ENCODE measurements around the gene NOL8.

The NOL8 gene

GRCh38 chr9:92310562-92310961, 14.6 kb downstream of the NOL8 start:
- no peak for DNase-seq

- DNase-seq: no peak
These were observed 16.3 kb downstream of the NOL8 start for GRCh38 chr9:92308893-92309292.

- DNase-seq: no peak
These were observed 24.2 kb downstream of the NOL8 start for GRCh38 chr9:92300936-92301335.

GRCh38 chr9:92299116-92299515, 26.0 kb downstream of the NOL8 start:
- no peak for DNase-seq

GRCh38 chr9:92298036-92298435, 27.1 kb downstream of the NOL8 start:
- DNase-seq: no peak

- DNase-seq: no peak
These were observed 27.5 kb downstream of the NOL8 start for GRCh38 chr9:92297611-92298010.

- DNase-seq: no peak
These were observed 29.3 kb downstream of the NOL8 start for GRCh38 chr9:92295827-92296258.

GRCh38 chr9:92295240-92295790, 29.8 kb downstream of the NOL8 start:
- DNase-seq: no peak

- no peak for DNase-seq
These were observed 30.9 kb downstream of the NOL8 start for GRCh38 chr9:92294297-92294676.

- DNase-seq: peak; percentile 99
These were observed 31.5 kb downstream of the NOL8 start, which contains the start of gene IARS1 for GRCh38 chr9:92293452-92294296. TSS of gene IARS1 (minus strand) at chr9:92293697. CDS start at chr9:92289419, 4,278 bp downstream.

GRCh38 chr9:92293075-92293354, 32.1 kb downstream of the NOL8 start:
- DNase-seq: no peak

GRCh38 chr9:92292338-92293074, 32.6 kb downstream of the NOL8 start:
- DNase-seq: no peak

GRCh38 chr9:92291577-92291976, 33.6 kb downstream of the NOL8 start:
- DNase-seq: no peak

- no peak for DNase-seq
These were observed 34.2 kb downstream of the NOL8 start for GRCh38 chr9:92290785-92291429.

- DNase-seq: no peak
These were observed 35.3 kb downstream of the NOL8 start for GRCh38 chr9:92289708-92290390.

GRCh38 chr9:92279302-92279701, 45.8 kb downstream of the NOL8 start:
- no peak for DNase-seq

GRCh38 chr9:92278110-92278509, 47.0 kb downstream of the NOL8 start:
- no peak for DNase-seq

- DNase-seq: no peak
These were observed 48.7 kb downstream of the NOL8 start for GRCh38 chr9:92276331-92277032.

GRCh38 chr9:92275541-92275940, 49.6 kb downstream of the NOL8 start:
- no peak for DNase-seq

GRCh38 chr9:92270511-92270910, 54.6 kb downstream of the NOL8 start:
- DNase-seq: no peak

- no peak for DNase-seq
These were observed 58.7 kb downstream of the NOL8 start for GRCh38 chr9:92266486-92266885.

GRCh38 chr9:92265154-92265553, 60.0 kb downstream of the NOL8 start:
- DNase-seq: no peak
